IMR-90 (cell line): ENCODE measurements around the gene BCHE.

Source experiments
- BHLHE40 ChIP-seq: fragments of 150-350 bp; IDR thresholded peaks from 2 replicates; pipeline ENCODE4 v1.6.1; 2016; ENCODE audit warnings: mild to moderate bottlenecking, low read depth, low read length
- CHD1 ChIP-seq: IDR thresholded peaks from 2 replicates; pipeline ENCODE4 v1.6.1; 2012; ENCODE audit warnings: low read depth, low read length, improper control_type of control experiment
- MAFK ChIP-seq: IDR thresholded peaks from 2 replicates; pipeline ENCODE4 v1.6.1; 2012; ENCODE audit warnings: low read depth, low read length, improper control_type of control experiment
- MXI1 ChIP-seq: IDR thresholded peaks from 2 replicates; pipeline ENCODE4 v1.6.1; 2012; ENCODE audit warnings: low read depth, mild to moderate bottlenecking, low read length, moderate library complexity, borderline replicate concordance
- RAD21 ChIP-seq: IDR thresholded peaks from 2 replicates; pipeline ENCODE4 v1.6.1; 2012; ENCODE audit warnings: low read length, improper control_type of control experiment
- RCOR1 ChIP-seq: IDR thresholded peaks from 2 replicates; pipeline ENCODE4 v1.6.1; 2012; ENCODE audit warnings: mild to moderate bottlenecking, low read length, improper control_type of control experiment; ENCODE audit not compliant: insufficient replicate concordance
- RFX5 ChIP-seq: IDR thresholded peaks from 2 replicates; pipeline ENCODE4 v1.8.0; 2012; ENCODE audit warnings: low read depth, mild to moderate bottlenecking, low read length, moderate library complexity
- TF ChIP-seq, protein P1 (sequence below): conservative IDR thresholded peaks from 2 replicates; pipeline ENCODE4 v1.5.1; 2012; ENCODE audit warnings: mild to moderate bottlenecking, low read depth, low read length, improper control_type of control experiment

DNA sequence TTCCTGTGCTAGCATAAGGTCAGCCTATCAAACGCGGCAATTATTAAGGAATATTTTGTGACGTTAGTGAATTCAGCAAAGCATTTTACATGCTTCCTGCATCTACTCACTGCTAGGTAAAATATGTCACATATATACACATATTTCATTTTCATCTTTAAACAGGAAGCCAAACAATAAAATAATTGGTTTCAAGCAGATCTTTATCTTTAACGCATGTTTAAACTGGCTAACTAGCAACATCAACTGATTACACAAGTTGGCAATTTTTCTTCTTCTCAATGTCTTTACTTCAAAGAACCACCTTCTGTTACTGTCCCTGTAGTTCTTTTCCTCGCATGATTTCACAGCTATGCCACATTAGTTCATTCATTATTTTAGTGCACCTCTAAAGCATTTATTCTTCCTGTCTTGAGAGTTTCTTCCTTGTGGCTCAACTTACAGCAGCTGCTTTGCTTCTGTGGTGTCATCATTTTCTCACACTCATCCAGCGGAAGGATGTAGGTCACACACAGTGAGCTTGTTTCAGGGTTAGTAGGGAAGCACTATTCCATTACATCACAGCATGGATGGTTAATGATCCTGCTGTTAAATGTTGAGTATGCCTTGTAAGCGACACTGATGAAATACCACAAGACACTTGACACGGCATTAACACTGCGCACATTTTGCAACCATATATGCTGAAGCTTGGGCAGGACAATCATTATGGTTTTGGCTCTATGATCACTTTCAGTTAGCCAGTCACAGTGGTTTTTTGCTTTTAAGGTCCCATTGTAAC is 2.3 kb upstream of the BCHE start:
- TF ChIP-seq, protein P1, sequence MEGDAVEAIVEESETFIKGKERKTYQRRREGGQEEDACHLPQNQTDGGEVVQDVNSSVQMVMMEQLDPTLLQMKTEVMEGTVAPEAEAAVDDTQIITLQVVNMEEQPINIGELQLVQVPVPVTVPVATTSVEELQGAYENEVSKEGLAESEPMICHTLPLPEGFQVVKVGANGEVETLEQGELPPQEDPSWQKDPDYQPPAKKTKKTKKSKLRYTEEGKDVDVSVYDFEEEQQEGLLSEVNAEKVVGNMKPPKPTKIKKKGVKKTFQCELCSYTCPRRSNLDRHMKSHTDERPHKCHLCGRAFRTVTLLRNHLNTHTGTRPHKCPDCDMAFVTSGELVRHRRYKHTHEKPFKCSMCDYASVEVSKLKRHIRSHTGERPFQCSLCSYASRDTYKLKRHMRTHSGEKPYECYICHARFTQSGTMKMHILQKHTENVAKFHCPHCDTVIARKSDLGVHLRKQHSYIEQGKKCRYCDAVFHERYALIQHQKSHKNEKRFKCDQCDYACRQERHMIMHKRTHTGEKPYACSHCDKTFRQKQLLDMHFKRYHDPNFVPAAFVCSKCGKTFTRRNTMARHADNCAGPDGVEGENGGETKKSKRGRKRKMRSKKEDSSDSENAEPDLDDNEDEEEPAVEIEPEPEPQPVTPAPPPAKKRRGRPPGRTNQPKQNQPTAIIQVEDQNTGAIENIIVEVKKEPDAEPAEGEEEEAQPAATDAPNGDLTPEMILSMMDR = no peak
- TF ChIP-seq MXI1 = no peak
- no peak for TF ChIP-seq RAD21
- TF ChIP-seq RCOR1 = no peak
- no peak for TF ChIP-seq MAFK
- TF ChIP-seq RFX5 = no peak
- no peak for TF ChIP-seq BHLHE40
- TF ChIP-seq CHD1 = no peak
